PC-9 (cell line): ENCODE measurements around the gene CLEC16A.

ENCODE experiments used
- EZH2 ChIP-seq: fragments of 200-600 bp; sonication (generic); IDR thresholded peaks from 2 replicates; pipeline ENCODE4 v1.8.0; 2017; ENCODE audit warnings: antibody characterized with exemption, low read depth
- TF ChIP-seq, protein P1 (sequence below): fragments of 200-600 bp; sonication (generic); conservative IDR thresholded peaks from 2 replicates; pipeline ENCODE4 v1.6.1; 2017; ENCODE audit warnings: mixed run types, antibody characterized with exemption, mild to moderate bottlenecking, moderate library complexity

DNA sequence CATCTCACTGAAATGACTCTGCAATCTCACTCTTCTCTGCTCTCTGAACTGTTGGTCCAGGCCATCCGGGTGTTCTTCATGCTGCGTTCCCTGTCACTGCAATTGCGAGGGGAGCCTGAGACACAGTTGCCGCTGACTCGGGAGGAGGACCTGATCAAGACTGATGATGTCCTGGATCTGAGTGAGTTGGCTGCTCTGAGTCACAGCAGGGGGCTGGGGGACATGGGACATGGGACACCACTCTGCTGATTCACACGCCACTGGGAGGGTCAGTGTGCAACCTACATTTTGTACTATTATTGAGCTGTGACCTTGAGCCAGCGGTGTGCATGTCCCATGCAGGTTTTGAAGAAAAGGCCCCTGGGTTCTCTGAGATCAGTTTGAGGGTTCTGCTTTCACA, 116.5 kb downstream of the CLEC16A start:
- no peak for TF ChIP-seq EZH2
- TF ChIP-seq, protein P1, sequence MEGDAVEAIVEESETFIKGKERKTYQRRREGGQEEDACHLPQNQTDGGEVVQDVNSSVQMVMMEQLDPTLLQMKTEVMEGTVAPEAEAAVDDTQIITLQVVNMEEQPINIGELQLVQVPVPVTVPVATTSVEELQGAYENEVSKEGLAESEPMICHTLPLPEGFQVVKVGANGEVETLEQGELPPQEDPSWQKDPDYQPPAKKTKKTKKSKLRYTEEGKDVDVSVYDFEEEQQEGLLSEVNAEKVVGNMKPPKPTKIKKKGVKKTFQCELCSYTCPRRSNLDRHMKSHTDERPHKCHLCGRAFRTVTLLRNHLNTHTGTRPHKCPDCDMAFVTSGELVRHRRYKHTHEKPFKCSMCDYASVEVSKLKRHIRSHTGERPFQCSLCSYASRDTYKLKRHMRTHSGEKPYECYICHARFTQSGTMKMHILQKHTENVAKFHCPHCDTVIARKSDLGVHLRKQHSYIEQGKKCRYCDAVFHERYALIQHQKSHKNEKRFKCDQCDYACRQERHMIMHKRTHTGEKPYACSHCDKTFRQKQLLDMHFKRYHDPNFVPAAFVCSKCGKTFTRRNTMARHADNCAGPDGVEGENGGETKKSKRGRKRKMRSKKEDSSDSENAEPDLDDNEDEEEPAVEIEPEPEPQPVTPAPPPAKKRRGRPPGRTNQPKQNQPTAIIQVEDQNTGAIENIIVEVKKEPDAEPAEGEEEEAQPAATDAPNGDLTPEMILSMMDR = no peak
